Sigmoid colon (tissue), 3 donors: ENCODE measurements around the gene KRTAP19-3.
"Not testable (repeated sequence)": the region's sequence is repeated elsewhere in the genome, so short reads cannot be mapped to it uniquely, and the experiment has no call there.

Source experiments
- CTCF ChIP-seq, 4 experiments: fragments of 450-650 bp in 3 of 4; fragments of 200-600 bp in 1 of 4; IDR thresholded peaks; one replicate each; pipeline ENCODE4 v1.5.1; 2016 to 2019; ENCODE audit warnings: antibody characterized with exemption in 4 of 4, mild to moderate bottlenecking in 3 of 4, moderate library complexity in 2 of 4
- POLR2A ChIP-seq, 2 donors: fragments of 450-650 bp; IDR thresholded peaks; one replicate each; pipeline ENCODE4 v1.6.1; 2016; ENCODE audit warnings: antibody characterized with exemption in 2 of 2, mild to moderate bottlenecking in 2 of 2, moderate library complexity in 2 of 2

GRCh38 chr21:30505621-30506205 is 13.9 kb upstream of the KRTAP19-3 start:
- TF ChIP-seq CTCF, POLR2A (IDR thresholded peaks at IDR 0.05): not testable (repeated sequence)
